Activated CD4-positive, alpha-beta T cell treated with anti-CD3 and anti-CD28 coated beads, Interleukin-2, amount 50 U/mL, for 16 hours (primary cell): ENCODE data around the gene PROZ.
"Not testable (repeated sequence)": the region's sequence is repeated elsewhere in the genome, so short reads cannot be mapped to it uniquely, and the experiment has no call there.

ENCODE experiments used
- DNase-seq: peaks from one replicate; pipeline ENCODE4 v3.0.0-alpha.2; 2020

The PROZ gene

GRCh38 chr13:113157929-113158747 lies at the start of gene PROZ:
TSS of gene PROZ (plus strand) at chr13:113158648. CDS start at chr13:113158661, 13 bp downstream.
- no peak for DNase-seq

DNA sequence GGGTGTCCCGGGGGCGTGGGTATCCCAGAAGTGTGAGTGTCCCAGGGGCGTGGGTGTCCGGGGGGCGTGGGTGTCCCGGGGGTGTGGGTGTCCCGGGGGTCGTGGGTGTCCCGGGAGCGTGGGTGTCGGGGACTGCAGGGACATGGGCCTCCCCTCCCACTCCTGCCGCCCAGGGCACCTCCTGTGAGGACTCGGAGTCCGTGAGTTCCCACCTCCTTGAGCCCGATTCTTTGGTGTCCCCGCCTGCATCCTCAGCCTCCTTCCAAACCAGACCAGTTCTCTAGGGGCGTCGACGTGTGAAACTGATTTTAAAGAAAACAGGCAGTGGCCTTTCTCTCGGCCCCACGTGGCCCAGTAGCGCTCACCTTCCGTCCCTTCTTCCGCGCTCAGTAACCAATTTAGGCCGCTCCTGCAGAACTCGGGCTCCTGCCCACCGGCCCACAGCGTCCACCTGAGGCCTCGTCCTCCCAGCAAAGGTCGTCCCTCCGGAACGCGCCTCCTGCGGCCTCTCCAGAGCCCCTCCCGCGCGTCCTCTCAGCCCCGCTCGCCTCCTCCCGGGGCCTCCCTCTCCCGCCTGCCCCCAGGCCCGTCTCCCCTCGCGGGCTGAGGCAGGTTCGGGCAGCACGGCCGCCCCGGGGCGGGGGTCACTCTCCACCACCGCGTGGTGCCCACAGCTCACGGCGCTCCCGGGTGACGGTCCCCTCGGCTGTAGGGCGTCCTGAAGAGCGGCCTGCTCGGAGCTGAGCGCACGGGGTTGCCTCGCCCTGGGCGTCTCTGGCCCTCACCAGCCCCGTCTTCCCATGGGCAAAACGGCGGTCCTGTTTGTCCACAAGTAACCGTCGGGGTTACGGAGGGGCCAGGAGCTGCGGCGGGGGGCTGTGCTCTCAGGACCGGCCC lies 49.0 kb upstream of the PROZ start:
- DNase-seq: no peak

DNA sequence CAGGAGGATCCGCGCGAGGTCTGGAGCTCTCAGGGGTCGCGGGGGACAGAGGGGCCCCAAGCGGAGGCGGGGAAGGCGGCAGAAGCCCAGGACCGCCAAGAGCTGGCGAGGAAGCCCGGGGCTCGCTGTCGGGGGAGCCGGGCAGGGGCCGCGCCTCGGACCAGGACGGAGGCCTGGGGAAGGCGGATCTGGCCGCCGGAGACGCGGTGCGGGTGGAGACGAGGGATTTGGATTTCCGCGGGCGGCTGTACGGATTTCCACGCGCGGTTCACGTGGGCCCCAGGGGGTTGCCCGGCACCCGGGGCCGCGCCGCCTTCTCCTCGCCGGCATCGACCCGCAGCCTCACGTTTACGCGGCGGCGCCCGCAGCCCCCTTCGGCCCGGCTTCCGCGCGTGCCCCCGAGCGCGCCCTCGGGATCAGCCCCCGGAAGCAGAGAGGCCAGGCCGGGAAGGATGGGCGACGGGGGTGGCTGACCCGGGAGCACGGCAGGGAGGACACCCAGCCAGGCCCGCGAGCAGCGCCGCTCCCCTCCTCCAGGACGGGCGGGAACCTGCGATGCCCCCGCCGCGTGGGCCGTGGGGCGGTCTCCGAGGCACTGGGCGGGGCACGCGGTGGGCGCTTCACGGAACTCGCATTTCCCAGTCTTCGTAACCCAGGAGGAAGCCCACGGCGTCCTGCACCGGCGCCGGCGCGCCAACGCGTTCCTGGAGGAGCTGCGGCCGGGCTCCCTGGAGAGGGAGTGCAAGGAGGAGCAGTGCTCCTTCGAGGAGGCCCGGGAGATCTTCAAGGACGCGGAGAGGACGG lies 48.2 kb upstream of the PROZ start:
- no peak for DNase-seq

DNA sequence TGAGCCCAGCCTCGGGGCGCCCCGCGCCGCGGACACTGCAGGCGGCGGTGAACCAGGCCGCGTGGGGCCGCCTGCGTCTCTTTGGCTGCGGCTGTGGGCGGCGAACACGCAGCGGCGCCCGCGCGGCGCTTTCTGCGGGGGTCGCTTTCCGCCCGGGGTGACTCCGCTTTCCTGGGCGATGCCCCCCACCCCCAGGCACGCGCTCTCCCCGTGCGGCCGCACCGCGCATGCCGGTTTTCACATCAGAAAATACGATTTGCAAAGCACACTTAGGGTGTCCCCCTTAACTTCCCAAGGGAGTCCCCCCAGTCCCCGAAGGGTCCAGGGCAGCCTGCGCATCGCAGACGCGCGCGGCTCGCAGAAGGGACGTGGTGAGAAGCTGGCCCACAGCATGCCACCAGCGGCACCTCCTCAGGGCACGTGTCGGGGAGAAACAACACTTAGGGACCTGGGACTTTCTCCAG lies 47.6 kb upstream of the PROZ start:
- DNase-seq: no peak

DNA sequence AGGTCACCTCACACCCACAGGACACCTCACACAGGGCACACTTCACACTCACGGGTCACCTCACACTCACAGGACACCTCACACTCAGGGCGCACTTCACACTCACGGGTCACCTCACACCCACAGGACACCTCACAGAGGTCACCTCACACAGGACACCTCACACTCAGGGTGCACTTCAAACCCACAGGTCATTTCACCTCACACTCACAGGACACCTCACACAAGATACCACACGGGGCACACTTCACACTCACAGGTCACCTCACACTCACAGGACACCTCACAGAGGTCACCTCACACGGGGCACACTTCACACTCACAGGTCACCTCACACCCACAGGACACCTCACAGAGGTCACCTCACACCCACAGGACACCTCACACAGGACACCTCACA lies 46.6 kb upstream of the PROZ start:
- not testable (repeated sequence) for DNase-seq

DNA sequence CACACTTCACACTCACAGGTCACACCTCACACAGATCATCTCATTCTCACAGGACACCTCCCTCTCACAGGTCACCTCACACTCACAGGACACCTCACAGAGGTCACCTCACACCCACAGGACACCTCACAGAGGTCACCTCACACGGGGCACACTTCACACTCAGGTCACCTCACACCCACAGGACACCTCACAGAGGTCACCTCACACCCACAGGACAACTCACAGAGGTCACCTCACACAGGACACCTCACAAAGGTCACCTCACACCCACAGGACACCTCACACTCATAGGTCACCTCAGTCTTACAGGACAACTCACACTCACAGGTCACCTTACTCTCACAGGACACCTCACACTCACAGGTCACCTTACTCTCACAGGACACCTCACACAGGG lies 46.0 kb upstream of the PROZ start:
- DNase-seq: not testable (repeated sequence)

- no peak for DNase-seq
Observed at GRCh38 chr13:113112893-113113845, 45.3 kb upstream of the PROZ start.

- DNase-seq: no peak
Observed at GRCh38 chr13:113113846-113114271, 44.6 kb upstream of the PROZ start.

DNA sequence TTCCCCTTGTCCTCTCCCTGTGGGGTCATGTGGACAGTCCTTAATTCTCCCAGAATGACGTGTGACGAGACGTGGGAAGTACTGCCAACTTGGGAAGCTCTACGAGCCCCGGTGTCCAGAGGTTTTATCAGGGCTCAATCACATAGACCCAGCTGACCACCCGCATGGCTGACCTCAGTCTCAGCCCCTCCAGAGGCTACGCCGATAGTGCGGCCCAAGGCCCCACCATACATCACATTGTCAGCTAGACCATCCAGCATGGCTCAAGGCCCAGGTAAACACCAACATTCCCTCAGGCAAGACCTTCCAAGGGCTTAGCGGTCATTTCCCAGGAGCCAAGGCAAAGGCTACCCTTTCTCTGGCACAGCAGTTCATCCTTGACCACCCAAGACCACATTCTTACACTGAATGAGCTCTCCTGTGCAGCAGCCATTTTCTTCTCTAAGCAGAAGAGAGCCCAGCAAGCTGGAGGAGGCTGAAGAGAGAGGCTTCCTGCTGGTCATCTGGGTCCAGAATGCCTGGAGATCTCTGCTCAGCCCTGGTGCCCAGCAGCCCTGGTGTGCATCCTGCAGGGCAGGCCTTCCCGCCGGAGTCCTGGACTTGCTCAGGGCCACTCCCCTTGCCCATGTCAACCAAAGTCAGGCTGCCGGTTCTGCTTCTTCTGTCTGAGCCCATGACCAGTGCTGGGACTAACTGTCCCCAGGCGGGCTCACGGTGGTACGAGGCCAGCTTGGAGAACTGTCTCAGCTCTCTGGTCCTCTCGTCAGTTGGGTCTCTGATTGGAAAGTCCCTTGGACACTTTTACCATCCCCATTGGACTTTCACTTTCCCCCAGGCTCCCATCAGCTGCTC lies 43.7 kb upstream of the PROZ start:
- DNase-seq: no peak

GRCh38 chr13:113115363-113116205 lies 42.9 kb upstream of the PROZ start:
- no peak for DNase-seq

GRCh38 chr13:113116206-113116800 lies 42.1 kb upstream of the PROZ start:
- DNase-seq: no peak

DNA sequence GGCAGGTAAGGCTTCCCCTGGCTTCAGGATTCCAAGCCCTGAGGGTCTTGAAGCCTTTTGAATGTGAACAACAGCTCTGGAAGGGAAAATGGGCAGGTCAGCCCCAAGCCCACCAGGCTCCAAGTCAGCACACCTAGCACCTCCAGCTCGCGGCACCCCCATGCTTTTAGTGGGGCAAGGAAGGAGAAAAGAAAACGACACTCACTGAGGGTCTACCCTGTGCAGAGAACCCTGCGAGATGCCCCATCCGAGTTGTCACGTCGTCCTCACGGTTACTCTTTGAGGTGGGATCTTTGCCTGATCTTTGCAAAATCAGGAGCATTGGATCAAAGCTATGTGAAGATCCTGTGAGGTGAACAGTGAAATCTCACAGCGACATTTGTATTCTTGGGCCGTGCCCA lies 41.6 kb upstream of the PROZ start:
- DNase-seq: no peak

GRCh38 chr13:113117335-113117872 lies 41.0 kb upstream of the PROZ start:
- DNase-seq: no peak

GRCh38 chr13:113117911-113118260 lies 40.6 kb upstream of the PROZ start:
- no peak for DNase-seq

DNA sequence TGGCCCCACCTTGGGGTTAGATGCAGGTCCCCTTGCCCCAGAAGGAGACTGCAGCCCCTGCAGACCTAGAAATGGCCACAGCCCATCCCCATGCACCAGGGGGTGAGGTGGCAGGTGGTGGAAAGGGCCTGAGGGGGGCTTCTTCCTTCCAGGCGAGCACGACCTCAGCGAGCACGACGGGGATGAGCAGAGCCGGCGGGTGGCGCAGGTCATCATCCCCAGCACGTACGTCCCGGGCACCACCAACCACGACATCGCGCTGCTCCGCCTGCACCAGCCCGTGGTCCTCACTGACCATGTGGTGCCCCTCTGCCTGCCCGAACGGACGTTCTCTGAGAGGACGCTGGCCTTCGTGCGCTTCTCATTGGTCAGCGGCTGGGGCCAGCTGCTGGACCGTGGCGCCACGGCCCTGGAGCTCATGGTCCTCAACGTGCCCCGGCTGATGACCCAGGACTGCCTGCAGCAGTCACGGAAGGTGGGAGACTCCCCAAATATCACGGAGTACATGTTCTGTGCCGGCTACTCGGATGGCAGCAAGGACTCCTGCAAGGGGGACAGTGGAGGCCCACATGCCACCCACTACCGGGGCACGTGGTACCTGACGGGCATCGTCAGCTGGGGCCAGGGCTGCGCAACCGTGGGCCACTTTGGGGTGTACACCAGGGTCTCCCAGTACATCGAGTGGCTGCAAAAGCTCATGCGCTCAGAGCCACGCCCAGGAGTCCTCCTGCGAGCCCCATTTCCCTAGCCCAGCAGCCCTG lies 40.0 kb upstream of the PROZ start:
- no peak for DNase-seq

- DNase-seq: no peak
Observed at GRCh38 chr13:113119166-113119821, 39.2 kb upstream of the PROZ start.

DNA sequence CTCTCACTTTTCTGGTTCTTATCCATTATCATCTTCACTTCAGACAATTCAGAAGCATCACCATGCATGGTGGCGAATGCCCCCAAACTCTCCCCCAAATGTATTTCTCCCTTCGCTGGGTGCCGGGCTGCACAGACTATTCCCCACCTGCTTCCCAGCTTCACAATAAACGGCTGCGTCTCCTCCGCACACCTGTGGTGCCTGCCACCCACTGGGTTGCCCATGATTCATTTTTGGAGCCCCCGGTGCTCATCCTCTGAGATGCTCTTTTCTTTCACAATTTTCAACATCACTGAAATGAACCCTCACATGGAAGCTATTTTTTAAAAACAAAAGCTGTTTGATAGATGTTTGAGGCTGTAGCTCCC lies 38.6 kb upstream of the PROZ start:
- no peak for DNase-seq
